ENCODE measurements around the gene FMNL2. TPM values are rescaled to one million over a fixed set of nuclear protein-coding genes. Genes with fewer than 3 reads are reported as not detected.
A peak's percentile ranks its signal among the peaks of the same experiment; 100 is the strongest.

Gene FMNL2
- total RNA-seq, 1 experiment from 2014 or later = 28.1 TPM

GRCh38 chr2:152573168-152573567, 238.2 kb downstream of the FMNL2 start:
- no peak overlapping the region for H3K9ac ChIP-seq (ENCODE audit: low read length)
- no peaks in the 10 kb centered on the region for H3K36me3 ChIP-seq (ENCODE audit: control insufficient read depth in 1 of 2, insufficient read depth in 2 of 2, low read length in 2 of 2)
- H3K27me3 ChIP-seq (ENCODE audit: insufficient read depth, low read length) = no peaks in the 10 kb centered on the region
- intact Hi-C loops (cut with micrococcal nuclease) = no loop called here
- no peak overlapping the region for H3K27ac ChIP-seq (ENCODE audit: low read depth, low read length)
- H3K4me2 ChIP-seq (ENCODE audit: low read length) = no peak overlapping the region
- H3K79me2 ChIP-seq (ENCODE audit: insufficient read depth, low read length) = no peaks in the 10 kb centered on the region
- no TSS peak for BruUV-seq (replicated peaks)
- H4K20me1 ChIP-seq (ENCODE audit: insufficient read depth) = no peaks in the 10 kb centered on the region
- TF ChIP-seq EZH2 (IDR thresholded peaks at IDR 0.05) (no peak), ATF3 (IDR thresholded peaks at IDR 0.05) (no peak), CEBPB (IDR thresholded peaks at IDR 0.05; ENCODE audit: low read depth) (no peak), MAX (IDR thresholded peaks at IDR 0.05) (no peak), FOSL1 (IDR thresholded peaks at IDR 0.05; ENCODE audit: low read depth) (no peak), JUND (IDR thresholded peaks at IDR 0.05) (no peak), REST (IDR thresholded peaks at IDR 0.05; ENCODE audit: low read depth) (no peak), YY1 (IDR thresholded peaks at IDR 0.05; ENCODE audit: extremely low read depth, insufficient replicate concordance, low read depth, low read length) (no peak), RAD21 (IDR thresholded peaks at IDR 0.05; ENCODE audit: low read depth) (no peak), ELF1 (IDR thresholded peaks at IDR 0.05; ENCODE audit: borderline replicate concordance, low read depth) (no peak), SRF (IDR thresholded peaks at IDR 0.05; ENCODE audit: low read depth) (no peak)
- ChIA-PET POLR2A (no interaction called here), CTCF (no interaction called here), RAD21 (ENCODE audit: low non-redundant PET in 1 of 2, low total read pairs in 2 of 2, uncharacterized antibody in 2 of 2, unreplicated experiment in 2 of 2) (no interaction called here)
- no peak overlapping the region for H2AFZ ChIP-seq (ENCODE audit: low read depth, low read length, poor library complexity, severe bottlenecking)
- DNase-seq (ENCODE audit: low read depth, low spot score) (peak; percentile 4), ATAC-seq (no peak)
- no peaks in the 10 kb centered on the region for H3K9me2 ChIP-seq (ENCODE audit: insufficient read depth)
- H3K4me1 ChIP-seq (ENCODE audit: control insufficient read depth in 1 of 2, insufficient read depth in 2 of 2, low read length in 2 of 2) = peaks cover 0 to 5% of the 10 kb centered on the region in 2 experiments; a peak in 2 of 4 replicates
- no peak overlapping the region for H3K4me3 ChIP-seq (replicated peaks in 1 of 2; ENCODE audit: low read depth in 1 of 2, low read length in 2 of 2)
- no peaks in the 10 kb centered on the region for H3K9me3 ChIP-seq (ENCODE audit: control insufficient read depth in 1 of 2, insufficient read depth in 1 of 2, low read depth in 1 of 2, low read length in 2 of 2)

All from HCT116 (cell line).